Bronchial epithelial cell (primary cell): Measurements from ENCODE around the gene MYO18A. TPM values are rescaled to one million over a fixed set of nuclear protein-coding genes. Genes with fewer than 3 reads are reported as not detected.

ENCODE experiments used
- DNase-seq: peaks from one replicate; pipeline ENCODE4 v3.0.0-alpha.2; 2010; ENCODE audit warnings: low read depth
- FAIRE-seq: peaks from 2 replicates; lab custom pipeline; 2011; peaks lifted over from hg19 to GRCh38; lab: Jason Lieb, UNC
- H3K27me3 ChIP-seq: 2 replicates; pipeline ENCODE4 v1.5.1; 2011; ENCODE audit warnings: low read length; ENCODE audit not compliant: control insufficient read depth, insufficient read depth
- H3K36me3 ChIP-seq: 2 replicates; pipeline ENCODE4 v1.5.1; 2011; ENCODE audit warnings: low read length; ENCODE audit not compliant: control insufficient read depth, insufficient read depth
- H3K4me3 ChIP-seq: 2 replicates; pipeline ENCODE4 v1.5.1; 2011; ENCODE audit warnings: mild to moderate bottlenecking, low read depth, low read length, control low read depth
- CTCF ChIP-seq: IDR thresholded peaks from 2 replicates; pipeline ENCODE4 v1.5.1; 2011; ENCODE audit warnings: mild to moderate bottlenecking, moderate library complexity, low read length, control low read depth, inconsistent platforms; ENCODE audit not compliant: insufficient read depth, severe bottlenecking
- total RNA-seq: library from RNA; depleted of rRNA; stranded (reverse); fragments of >200 nt; gene quantifications from 2 replicates; pipeline ENCODE4 v1.2.1, GENCODE V29; 2014

Gene MYO18A
- total RNA-seq, 1 donor from 2014 or later = 23.4 TPM

GRCh38 chr17:29042679-29043538 is 137.3 kb downstream of the MYO18A start, which contains the start of gene PIPOX:
TSS of gene PIPOX (plus strand) at chr17:29043141. CDS start at chr17:29043226, 85 bp downstream.
- no peak for TF ChIP-seq CTCF
- no peak for FAIRE-seq
- Histone ChIP-seq H3K27me3 (peaks cover 2% of the 10 kb centered on the region), H3K4me3 (no peak within 1 kb of the TSS), H3K36me3 (no peaks in the 10 kb centered on the region)
- DNase-seq = peak; percentile 11

GRCh38 chr17:29042026-29042678 is 138.0 kb downstream of the MYO18A start:
- FAIRE-seq = no peak
- H3K4me3 ChIP-seq = no peak overlapping the region
- no peak for DNase-seq
- TF ChIP-seq CTCF = no peak
- H3K36me3 ChIP-seq = no peaks in the 10 kb centered on the region
- peaks cover 6% of the 10 kb centered on the region for H3K27me3 ChIP-seq

GRCh38 chr17:29041571-29041970 is 138.6 kb downstream of the MYO18A start:
- DNase-seq = no peak
- FAIRE-seq = no peak
- Histone ChIP-seq H3K36me3 (no peaks in the 10 kb centered on the region), H3K27me3 (peaks cover 6% of the 10 kb centered on the region), H3K4me3 (no peak overlapping the region)
- no peak for TF ChIP-seq CTCF

- no peak for TF ChIP-seq CTCF
- peaks cover 8% of the 10 kb centered on the region for H3K27me3 ChIP-seq
- no peak for FAIRE-seq
- no peak overlapping the region for H3K4me3 ChIP-seq
- H3K36me3 ChIP-seq = no peaks in the 10 kb centered on the region
- no peak for DNase-seq
Observed at GRCh38 chr17:29041091-29041490, 139.1 kb downstream of the MYO18A start.

- FAIRE-seq (no peak), DNase-seq (peak; percentile 68)
- H3K4me3 ChIP-seq = no peak overlapping the region
- no peak for TF ChIP-seq CTCF
- peaks cover 11% of the 10 kb centered on the region for H3K27me3 ChIP-seq
- H3K36me3 ChIP-seq = no peaks in the 10 kb centered on the region
Observed at GRCh38 chr17:29039764-29040598, 140.2 kb downstream of the MYO18A start.
